ENCODE measurements around the gene TBCD.
A peak's percentile ranks its signal among the peaks of the same experiment; 100 is the strongest.

The TBCD gene

DNA sequence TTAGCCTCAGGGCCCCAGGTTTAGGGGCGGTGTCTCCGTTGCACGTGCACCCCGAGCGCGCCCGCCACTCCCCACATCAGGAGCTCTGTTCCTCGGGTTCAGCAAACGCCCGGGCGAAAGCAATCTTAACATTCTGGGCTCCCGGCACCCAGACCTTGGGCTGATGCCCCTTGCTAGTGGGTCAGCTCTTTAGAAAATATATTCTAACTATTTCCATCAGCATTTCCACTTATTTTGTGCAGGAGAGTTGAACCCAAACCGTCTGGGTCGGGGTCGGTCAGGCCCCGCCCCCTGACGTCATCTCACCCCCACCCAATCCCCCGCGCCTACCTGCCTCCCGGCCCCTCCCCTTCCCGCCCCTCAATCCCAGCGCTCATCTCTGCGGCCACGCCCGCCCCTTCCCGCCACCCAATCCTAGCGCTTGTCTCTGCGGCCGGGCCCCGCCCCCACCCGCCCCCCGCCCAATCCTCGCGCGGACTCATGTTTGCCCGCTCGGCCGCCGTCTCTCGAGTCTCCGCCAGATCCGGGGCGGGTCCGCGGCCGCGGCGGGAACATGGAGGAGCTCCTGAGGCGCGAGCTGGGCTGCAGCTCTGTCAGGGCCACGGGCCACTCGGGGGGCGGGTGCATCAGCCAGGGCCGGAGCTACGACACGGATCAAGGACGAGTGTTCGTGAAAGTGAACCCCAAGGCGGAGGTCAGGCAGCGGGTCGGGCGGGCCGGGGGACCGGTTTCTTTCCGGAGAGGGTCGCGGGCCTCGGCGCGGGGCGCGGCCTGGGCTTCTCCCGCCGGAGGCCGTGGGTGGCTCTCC lies 35.5 kb upstream of the TBCD start, which contains the start of gene FN3KRP:
TSS of gene FN3KRP (plus strand) at position 504 of the 808 bp plus-strand sequence. CDS start at position 554, 50 bp downstream.
- TF ChIP-seq, protein P1, sequence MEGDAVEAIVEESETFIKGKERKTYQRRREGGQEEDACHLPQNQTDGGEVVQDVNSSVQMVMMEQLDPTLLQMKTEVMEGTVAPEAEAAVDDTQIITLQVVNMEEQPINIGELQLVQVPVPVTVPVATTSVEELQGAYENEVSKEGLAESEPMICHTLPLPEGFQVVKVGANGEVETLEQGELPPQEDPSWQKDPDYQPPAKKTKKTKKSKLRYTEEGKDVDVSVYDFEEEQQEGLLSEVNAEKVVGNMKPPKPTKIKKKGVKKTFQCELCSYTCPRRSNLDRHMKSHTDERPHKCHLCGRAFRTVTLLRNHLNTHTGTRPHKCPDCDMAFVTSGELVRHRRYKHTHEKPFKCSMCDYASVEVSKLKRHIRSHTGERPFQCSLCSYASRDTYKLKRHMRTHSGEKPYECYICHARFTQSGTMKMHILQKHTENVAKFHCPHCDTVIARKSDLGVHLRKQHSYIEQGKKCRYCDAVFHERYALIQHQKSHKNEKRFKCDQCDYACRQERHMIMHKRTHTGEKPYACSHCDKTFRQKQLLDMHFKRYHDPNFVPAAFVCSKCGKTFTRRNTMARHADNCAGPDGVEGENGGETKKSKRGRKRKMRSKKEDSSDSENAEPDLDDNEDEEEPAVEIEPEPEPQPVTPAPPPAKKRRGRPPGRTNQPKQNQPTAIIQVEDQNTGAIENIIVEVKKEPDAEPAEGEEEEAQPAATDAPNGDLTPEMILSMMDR (IDR thresholded peaks at IDR 0.05; ENCODE audit: low read depth, low read length, missing control alignments), result no peak
- no peaks in the 10 kb centered on the region for H3K36me3 ChIP-seq (replicated peaks)
- H3K4me3 ChIP-seq (ENCODE audit: low read depth, low read length), result peak within 1 kb of the TSS; percentile 62
- H3K27me3 ChIP-seq (replicated peaks), result no peaks in the 10 kb centered on the region
- peak; percentile 89 for DNase-seq
- in situ Hi-C loops (cut with HindIII; ENCODE audit: low pct_ligation_motif_present, low sequenced_read_pairs), result no loop called here
- H3K27ac ChIP-seq, result peak within 1 kb of the TSS; percentile 43

DNA sequence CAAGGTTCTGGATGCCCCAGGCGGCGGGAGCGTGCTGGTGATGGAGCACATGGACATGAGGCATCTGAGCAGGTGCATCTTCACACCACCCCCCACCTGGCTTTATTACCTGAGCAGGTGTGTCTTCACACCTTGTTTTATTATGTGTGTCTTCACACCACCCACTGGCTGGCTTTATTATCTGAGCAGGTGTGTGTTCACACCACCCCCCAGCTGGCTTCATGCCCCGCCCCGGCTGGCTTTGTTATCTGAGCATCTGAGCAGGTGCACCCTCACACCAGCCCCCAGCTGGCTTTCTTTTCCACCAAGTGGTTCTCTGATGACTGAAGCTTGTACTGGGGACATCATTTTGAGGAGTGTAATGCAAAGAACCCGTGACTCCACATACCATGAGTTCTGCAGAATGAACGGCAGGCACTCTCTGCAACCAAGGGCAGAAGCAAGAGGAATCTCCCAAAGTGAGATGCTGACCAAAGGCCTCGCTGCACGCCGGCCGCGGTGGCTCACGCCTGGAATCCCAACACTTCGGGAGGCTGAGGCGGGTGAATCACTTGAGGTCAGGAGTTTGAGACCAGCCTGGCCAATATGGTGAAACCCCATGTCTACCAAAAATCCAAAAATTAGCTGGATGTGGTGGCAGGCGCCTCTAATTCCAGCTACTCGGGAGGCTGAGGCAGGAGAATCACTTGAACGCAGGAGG lies 32.7 kb upstream of the TBCD start:
- Histone ChIP-seq H3K27ac (no peak overlapping the region), H3K27me3 (replicated peaks) (no peaks in the 10 kb centered on the region), H3K36me3 (replicated peaks) (no peaks in the 10 kb centered on the region), H3K4me3 (ENCODE audit: low read depth, low read length) (no peak overlapping the region)
- no peak for DNase-seq
- TF ChIP-seq, protein P1 (IDR thresholded peaks at IDR 0.05; ENCODE audit: low read depth, low read length, missing control alignments), result no peak
- in situ Hi-C loops (cut with HindIII; ENCODE audit: low pct_ligation_motif_present, low sequenced_read_pairs), result no loop called here

- Histone ChIP-seq H3K4me3 (ENCODE audit: low read depth, low read length) (no peak overlapping the region), H3K36me3 (replicated peaks) (no peaks in the 10 kb centered on the region), H3K27me3 (replicated peaks) (no peaks in the 10 kb centered on the region), H3K27ac (no peak overlapping the region)
- in situ Hi-C loops (cut with HindIII; ENCODE audit: low pct_ligation_motif_present, low sequenced_read_pairs), result no loop called here
- no peak for DNase-seq
- TF ChIP-seq, protein P1 (IDR thresholded peaks at IDR 0.05; ENCODE audit: low read depth, low read length, missing control alignments), result no peak
Observed at GRCh38 chr17:82720204-82720603, 31.7 kb upstream of the TBCD start.

GRCh38 chr17:82722341-82723013 lies 29.4 kb upstream of the TBCD start:
- in situ Hi-C loops (cut with HindIII; ENCODE audit: low pct_ligation_motif_present, low sequenced_read_pairs), result no loop called here
- no peak for DNase-seq
- Histone ChIP-seq H3K27me3 (replicated peaks) (no peaks in the 10 kb centered on the region), H3K36me3 (replicated peaks) (peaks cover 6% of the 10 kb centered on the region), H3K4me3 (ENCODE audit: low read depth, low read length) (no peak overlapping the region), H3K27ac (no peak overlapping the region)
- TF ChIP-seq, protein P1 (IDR thresholded peaks at IDR 0.05; ENCODE audit: low read depth, low read length, missing control alignments), result no peak

DNA sequence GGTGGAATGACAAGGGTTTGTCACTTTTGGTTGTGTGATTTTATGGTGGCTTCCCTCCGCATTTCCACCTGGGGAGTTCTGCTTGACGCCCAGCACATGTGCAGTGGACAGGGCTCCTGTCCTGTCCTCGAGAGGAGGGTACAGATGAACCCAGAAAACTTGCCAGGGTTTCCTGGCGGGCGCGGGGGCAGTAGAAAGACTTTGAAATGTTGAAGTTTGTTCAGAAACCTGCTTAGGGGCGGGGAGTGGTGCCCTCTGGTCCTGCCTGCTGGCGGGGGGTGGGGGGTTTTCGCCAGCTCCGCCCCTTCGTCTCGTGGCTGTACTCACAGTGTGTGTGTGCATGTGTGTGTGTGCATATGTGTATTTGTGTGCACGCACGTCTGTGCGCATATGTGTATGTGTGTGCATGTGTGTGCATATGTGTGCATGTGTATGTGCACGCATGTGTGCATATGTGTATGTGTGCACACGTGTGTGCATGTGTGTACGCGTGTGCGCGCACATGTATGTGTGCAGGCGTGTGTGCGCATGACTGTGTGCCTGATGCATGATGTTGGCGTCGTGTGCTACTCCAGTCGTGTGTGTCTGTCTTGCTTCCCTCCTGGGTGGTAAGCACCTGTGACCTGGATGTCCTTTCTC lies 28.6 kb upstream of the TBCD start:
- in situ Hi-C loops (cut with HindIII; ENCODE audit: low pct_ligation_motif_present, low sequenced_read_pairs), result no loop called here

More for the DNA sequence above, 28.6 kb upstream of the TBCD start:
- H3K27ac ChIP-seq, result no peak overlapping the region
- TF ChIP-seq, protein P1 (IDR thresholded peaks at IDR 0.05; ENCODE audit: low read depth, low read length, missing control alignments), result no peak
- no peak for DNase-seq
- H3K4me3 ChIP-seq (ENCODE audit: low read depth, low read length), result no peak overlapping the region
- no peaks in the 10 kb centered on the region for H3K27me3 ChIP-seq (replicated peaks)
- peaks cover 6% of the 10 kb centered on the region for H3K36me3 ChIP-seq (replicated peaks)
